IPS DF 4.7 (cell line): ENCODE results near the gene DOCK3.
"Not testable (repeated sequence)": the region's sequence is repeated elsewhere in the genome, so short reads cannot be mapped to it uniquely, and the experiment has no call there.

Source experiments
- DNase-seq: peaks from one replicate; pipeline ENCODE4 v3.0.0-alpha.2; 2013; ENCODE audit warnings: low spot score; ENCODE audit errors: extremely low read depth

The DOCK3 gene

GRCh38 chr3:51199296-51199695 is 524.6 kb downstream of the DOCK3 start:
- not testable (repeated sequence) for DNase-seq

- DNase-seq, result no peak
Measured at GRCh38 chr3:51216291-51216690, 541.6 kb downstream of the DOCK3 start.

- no peak for DNase-seq
Measured at GRCh38 chr3:51221959-51222358, 547.2 kb downstream of the DOCK3 start.

- no peak for DNase-seq
Measured at GRCh38 chr3:51224283-51224682, 549.6 kb downstream of the DOCK3 start.

- DNase-seq, result no peak
Measured at GRCh38 chr3:51224843-51225242, 550.1 kb downstream of the DOCK3 start.

GRCh38 chr3:51242939-51243338 is 568.2 kb downstream of the DOCK3 start:
- DNase-seq, result no peak

GRCh38 chr3:51243924-51244323 is 569.2 kb downstream of the DOCK3 start:
- no peak for DNase-seq

GRCh38 chr3:51245867-51246266 is 571.1 kb downstream of the DOCK3 start:
- no peak for DNase-seq

- DNase-seq, result no peak
Measured at GRCh38 chr3:51257870-51258269, 583.1 kb downstream of the DOCK3 start.

- not testable (repeated sequence) for DNase-seq
Measured at GRCh38 chr3:51264166-51264565, 589.4 kb downstream of the DOCK3 start.

GRCh38 chr3:51268132-51268531 is 593.4 kb downstream of the DOCK3 start:
- no peak for DNase-seq

- no peak for DNase-seq
Measured at GRCh38 chr3:51269466-51269865, 594.7 kb downstream of the DOCK3 start.

GRCh38 chr3:51270559-51270958 is 595.8 kb downstream of the DOCK3 start:
- no peak for DNase-seq

- no peak for DNase-seq
Measured at GRCh38 chr3:51271172-51271571, 596.4 kb downstream of the DOCK3 start.

GRCh38 chr3:51274052-51274451 is 599.3 kb downstream of the DOCK3 start:
- no peak for DNase-seq

- no peak for DNase-seq
Measured at GRCh38 chr3:51275111-51275805, 600.5 kb downstream of the DOCK3 start.

- DNase-seq, result no peak
Measured at GRCh38 chr3:51276046-51276445, 601.3 kb downstream of the DOCK3 start.

- no peak for DNase-seq
Measured at GRCh38 chr3:51279448-51279847, 604.7 kb downstream of the DOCK3 start.

- no peak for DNase-seq
Measured at GRCh38 chr3:51280176-51280575, 605.4 kb downstream of the DOCK3 start.

GRCh38 chr3:51282931-51283330 is 608.2 kb downstream of the DOCK3 start:
- DNase-seq, result no peak

GRCh38 chr3:51283421-51283820 is 608.7 kb downstream of the DOCK3 start:
- no peak for DNase-seq

GRCh38 chr3:51295625-51296024 is 620.9 kb downstream of the DOCK3 start:
- no peak for DNase-seq

- no peak for DNase-seq
Measured at GRCh38 chr3:51297333-51297732, 622.6 kb downstream of the DOCK3 start.

- no peak for DNase-seq
Measured at GRCh38 chr3:51304230-51304629, 629.5 kb downstream of the DOCK3 start.
